B cell (primary cell): ENCODE data around the gene SIL1. TPM values are rescaled to one million over a fixed set of nuclear protein-coding genes. Genes with fewer than 3 reads are reported as not detected.

Experiments
- ATAC-seq: fragments of 200-7000 bp; cut with Tn5 transposase; one replicate; pipeline ENCODE4 v1.10.0; 2021; ENCODE audit warnings: low read depth, mild to moderate bottlenecking, moderate number of reproducible peaks, moderate library complexity
- CTCF ChIA-PET: fragments of 350-600 bp; sonication (Branson Sonifier 250); formaldehyde crosslinking; loops from one replicate; lab custom pipeline; 2021; ENCODE audit warnings: antibody characterized with exemption, inconsistent platforms; lab: Charles Lee
- POLR2A ChIA-PET: fragments of 350-600 bp; sonication (Branson Sonifier 250); formaldehyde crosslinking; loops from one replicate; lab custom pipeline; 2021; ENCODE audit warnings: antibody characterized with exemption; lab: Charles Lee
- DNase-seq: peaks from one replicate; pipeline ENCODE4 v3.0.0; 2013
- H2AFZ ChIP-seq: 2 replicates; pipeline ENCODE4 v1.6.1; 2012; ENCODE audit warnings: mild to moderate bottlenecking, low read depth, low read length; ENCODE audit not compliant: insufficient read depth, poor library complexity, severe bottlenecking
- H3K27ac ChIP-seq, 2 donors: 1 replicate in 1 of 2; 2 replicates in 1 of 2; pipeline ENCODE4 v1.5.1; 2012 to 2013; ENCODE audit warnings: low read length in 2 of 2, mild to moderate bottlenecking in 2 of 2, moderate library complexity in 1 of 2
- H3K27me3 ChIP-seq, 4 experiments: fragments of 200-600 bp in 1 of 4; sonication (generic) in 1 of 4; replicated peaks in 1 of 4; 1 replicate in 2 of 4; 2 replicates in 2 of 4; pipeline versions ENCODE4 v1.6.1 to v1.7.0; 2013 to 2016; ENCODE audit warnings: low read length in 3 of 4, mild to moderate bottlenecking in 2 of 4, mixed read lengths in 1 of 4, moderate library complexity in 1 of 4; ENCODE audit not compliant: insufficient read depth in 4 of 4, control insufficient read depth in 3 of 4; ENCODE audit errors: control extremely low read depth in 1 of 4
- H3K36me3 ChIP-seq, 2 experiments: replicated peaks in 1 of 2; 1 replicate in 1 of 2; 2 replicates in 1 of 2; pipeline versions ENCODE4 v1.6.1 to v1.7.1; 2013; ENCODE audit warnings: low read length in 1 of 2; ENCODE audit not compliant: insufficient read depth in 2 of 2, control insufficient read depth in 1 of 2; ENCODE audit errors: control extremely low read depth in 1 of 2, extremely low read depth in 1 of 2
- H3K4me1 ChIP-seq, 2 donors: fragments of 200-600 bp in 1 of 2; sonication (generic) in 1 of 2; 1 replicate in 1 of 2; 2 replicates in 1 of 2; pipeline versions ENCODE4 v1.5.1 to v1.6.1; 2013 to 2017; ENCODE audit warnings: low read length in 2 of 2; ENCODE audit not compliant: control insufficient read depth in 2 of 2, insufficient read depth in 2 of 2
- H3K4me2 ChIP-seq: replicated peaks from 2 replicates; pipeline ENCODE3; 2012; ENCODE audit warnings: mild to moderate bottlenecking, low read depth, low read length; ENCODE audit not compliant: poor library complexity, severe bottlenecking
- H3K4me3 ChIP-seq, 5 experiments: fragments of 200-600 bp in 1 of 5; sonication (generic) in 1 of 5; 1 replicate in 3 of 5; 2 replicates in 2 of 5; pipeline versions ENCODE4 v1.5.1 to v1.7.0; 2011 to 2016; ENCODE audit warnings: low read length in 4 of 5, mild to moderate bottlenecking in 4 of 5, low read depth in 2 of 5, control low read depth in 1 of 5, moderate library complexity in 1 of 5; ENCODE audit not compliant: insufficient read depth in 1 of 5; ENCODE audit errors: control extremely low read depth in 1 of 5, extremely low read depth in 1 of 5
- H3K79me2 ChIP-seq: fragments of 200-600 bp; sonication (generic); one replicate; pipeline ENCODE4 v1.6.0; 2016; ENCODE audit warnings: low read length; ENCODE audit not compliant: control insufficient read depth, insufficient read depth
- H3K9ac ChIP-seq: fragments of 200-600 bp; sonication (generic); 2 replicates; pipeline ENCODE4 v1.6.1; 2017; ENCODE audit warnings: mild to moderate bottlenecking, low read length, moderate library complexity
- H3K9me3 ChIP-seq, 3 donors: one replicate each; pipeline versions ENCODE4 v1.6.1 to v1.7.1; 2013; ENCODE audit warnings: low read length in 2 of 3; ENCODE audit not compliant: control insufficient read depth in 2 of 3, insufficient read depth in 1 of 3; ENCODE audit errors: control extremely low read depth in 1 of 3
- H4K20me1 ChIP-seq: 2 replicates; pipeline ENCODE4 v1.6.0; 2012; ENCODE audit warnings: mild to moderate bottlenecking, low read length; ENCODE audit not compliant: insufficient read depth, control insufficient read depth, poor library complexity, severe bottlenecking
- H3K27ac Mint-ChIP-seq: one replicate; pipeline ENCODE4 v1.8.0; 2021; ENCODE audit warnings: mixed read lengths
- H3K27me3 Mint-ChIP-seq: one replicate; pipeline ENCODE4 v1.8.0; 2021; ENCODE audit warnings: mixed read lengths
- H3K4me1 Mint-ChIP-seq: one replicate; pipeline ENCODE4 v1.8.0; 2021; ENCODE audit warnings: mixed read lengths
- H3K4me3 Mint-ChIP-seq: one replicate; pipeline ENCODE4 v1.8.0; 2021; ENCODE audit warnings: mixed read lengths
- H3K9me3 Mint-ChIP-seq: one replicate; pipeline ENCODE4 v1.8.0; 2022; ENCODE audit warnings: mixed read lengths; ENCODE audit not compliant: insufficient read depth
- CTCF ChIP-seq: fragments of 200-600 bp; IDR thresholded peaks from one replicate; pipeline ENCODE4 v1.8.0; 2022; ENCODE audit warnings: antibody characterized with exemption, mild to moderate bottlenecking
- EZH2 ChIP-seq: IDR thresholded peaks from 2 replicates; pipeline ENCODE4 v1.6.1; 2012; ENCODE audit warnings: borderline replicate concordance, low read depth, mild to moderate bottlenecking, moderate library complexity, low read length; ENCODE audit not compliant: insufficient read depth, poor library complexity, severe bottlenecking
- WGBS: methylation state at CpG from one replicate; pipeline ENCODE4 v1.1.5; 2013; ENCODE audit warnings: missing lambda C conversion rate; ENCODE audit not compliant: insufficient coverage; 5-methylcytosine and 5-hydroxymethylcytosine counted together
- intact Hi-C: fragments of 100-400 bp; cut with micrococcal nuclease; formaldehyde crosslinking; loops from one replicate; pipeline ENCODE4 v1.10.0; 2022
- polyA plus RNA-seq: library from polyadenylated mRNA; depleted of rRNA; stranded (reverse); fragments of >200 nt; gene quantifications from 2 replicates; pipeline ENCODE4 v1.2.3, GENCODE V29; 2012
- total RNA-seq, 2 donors: library from RNA; stranded (reverse); fragments of 120-200 nt in 1 of 2; gene quantifications; 1 replicate in 1 of 2; 2 replicates in 1 of 2; pipeline versions ENCODE4 v1.2.3 to v1.2.4, GENCODE V29; 2013 to 2022

Gene SIL1
- total and polyA plus RNA-seq, 2 donors (not counting 1 experiment from before 2014, with no cell fraction given): 16.9 to 19.8 TPM

GRCh38 chr5:139078345-139078744 is 119.8 kb downstream of the SIL1 start:
- TF ChIP-seq CTCF: no peak
- no peak for TF ChIP-seq EZH2
- Mint-ChIP-seq H3K27me3 (no peaks in the 10 kb centered on the region), H3K4me3 (no peak overlapping the region), H3K27ac (no peak overlapping the region), H3K9me3 (no peaks in the 10 kb centered on the region), H3K4me1 (peaks cover 3% of the 10 kb centered on the region)
- no peak for ATAC-seq
- no peaks in the 10 kb centered on the region for H4K20me1 ChIP-seq
- POLR2A ChIA-PET: no interaction called here
- intact Hi-C loops: no loop called here
- no peak overlapping the region for H2AFZ ChIP-seq
- no peak overlapping the region for H3K4me2 ChIP-seq
- no peaks in the 10 kb centered on the region for H3K9me3 ChIP-seq
- WGBS: 24% methylated on average over 3 of the region's 4 CpGs
- H3K27me3 ChIP-seq: no peaks in the 10 kb centered on the region
- no peak overlapping the region for H3K27ac ChIP-seq
- no peak overlapping the region for H3K4me3 ChIP-seq
- H3K79me2 ChIP-seq: peaks cover 3% of the 10 kb centered on the region
- H3K4me1 ChIP-seq: no peaks in the 10 kb centered on the region
- no peak overlapping the region for H3K9ac ChIP-seq
- CTCF ChIA-PET: no interaction called here
- no peaks in the 10 kb centered on the region for H3K36me3 ChIP-seq
- no peak for DNase-seq

DNA sequence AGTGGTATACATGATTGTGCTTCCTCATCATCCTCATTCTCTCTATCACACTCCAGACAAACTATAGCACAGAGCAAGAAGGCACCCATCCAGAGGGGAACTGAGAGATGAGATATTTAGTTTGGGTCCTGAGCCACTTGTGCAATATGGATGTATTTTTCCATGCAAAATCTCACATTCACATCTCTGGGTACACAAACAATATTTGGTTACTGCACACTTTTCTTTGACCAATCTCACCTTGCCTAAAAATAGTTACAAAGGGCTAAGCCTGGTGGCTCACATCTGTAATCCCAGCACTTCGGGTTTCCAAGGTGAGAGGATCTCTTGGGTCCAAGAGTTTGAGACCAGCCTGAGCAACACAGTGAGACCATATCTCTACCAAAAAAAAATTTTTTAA is 120.3 kb downstream of the SIL1 start:
- Mint-ChIP-seq H3K4me1 (peaks cover 3% of the 10 kb centered on the region), H3K27me3 (no peaks in the 10 kb centered on the region), H3K4me3 (no peak overlapping the region), H3K9me3 (no peaks in the 10 kb centered on the region), H3K27ac (no peak overlapping the region)
- Histone ChIP-seq H3K9ac (no peak overlapping the region), H4K20me1 (no peaks in the 10 kb centered on the region), H3K4me1 (no peaks in the 10 kb centered on the region), H3K4me3 (no peak overlapping the region), H3K79me2 (peaks cover 3% of the 10 kb centered on the region), H3K27ac (no peak overlapping the region), H2AFZ (no peak overlapping the region), H3K27me3 (no peaks in the 10 kb centered on the region), H3K4me2 (no peak overlapping the region), H3K9me3 (no peaks in the 10 kb centered on the region), H3K36me3 (no peaks in the 10 kb centered on the region)
- whole genome bisulfite sequencing: no CpG with 5 or more reads among the region's 1 CpG
- POLR2A ChIA-PET: no interaction called here
- TF ChIP-seq CTCF: no peak
- TF ChIP-seq EZH2: no peak
- intact Hi-C loops: no loop called here
- no peak for DNase-seq
- CTCF ChIA-PET: no interaction called here
- ATAC-seq: no peak
